ENCODE measurements around the gene OR4D10.

The OR4D10 gene

DNA sequence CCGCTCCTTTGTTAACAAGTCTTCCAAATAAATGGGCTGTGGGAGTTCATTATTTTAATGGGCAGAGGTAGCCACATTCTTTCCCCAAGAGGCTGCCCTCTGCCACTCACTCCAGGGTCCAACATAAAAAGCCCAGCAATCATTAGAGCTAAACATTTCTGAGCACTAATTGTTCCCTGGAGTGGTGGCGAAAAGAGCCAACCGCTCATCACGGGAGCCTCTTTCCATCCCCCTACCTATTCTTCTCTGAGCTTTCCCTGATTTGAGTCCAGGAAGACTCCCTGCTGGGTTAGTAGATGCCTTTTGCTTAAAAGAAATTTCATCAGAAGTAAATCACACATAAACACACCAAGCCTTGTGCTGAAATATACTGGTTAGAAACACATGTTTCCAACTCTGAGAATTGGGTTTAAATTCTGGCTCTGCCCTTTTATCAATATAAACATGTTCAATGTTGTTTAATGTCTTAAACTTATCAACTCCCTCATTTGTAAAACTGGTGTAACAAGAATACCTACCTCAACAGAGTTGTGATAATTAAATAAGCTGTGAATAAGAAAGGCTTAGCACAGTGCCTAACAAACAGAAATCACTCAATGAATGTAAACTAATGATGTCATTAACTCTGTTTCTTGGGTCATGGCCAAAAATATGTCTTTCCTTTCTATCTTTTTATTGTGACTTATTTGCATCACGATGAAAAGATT lies 46.6 kb upstream of the OR4D10 start, which contains the start of gene OR5A2:
OR5A2 (minus strand) TSS at position 53 of the 707 bp plus-strand sequence. CDS start 3,460 bp downstream, outside the sequence.
- TF ChIP-seq EZH2phosphoT487 (IDR thresholded peaks at IDR 0.05; ENCODE audit: low read length) (no peak), EZH2 (optimal IDR thresholded peaks at IDR 0.05; ENCODE audit: low read depth, low read length) (no peak)
- TF ChIP-seq, protein P1, sequence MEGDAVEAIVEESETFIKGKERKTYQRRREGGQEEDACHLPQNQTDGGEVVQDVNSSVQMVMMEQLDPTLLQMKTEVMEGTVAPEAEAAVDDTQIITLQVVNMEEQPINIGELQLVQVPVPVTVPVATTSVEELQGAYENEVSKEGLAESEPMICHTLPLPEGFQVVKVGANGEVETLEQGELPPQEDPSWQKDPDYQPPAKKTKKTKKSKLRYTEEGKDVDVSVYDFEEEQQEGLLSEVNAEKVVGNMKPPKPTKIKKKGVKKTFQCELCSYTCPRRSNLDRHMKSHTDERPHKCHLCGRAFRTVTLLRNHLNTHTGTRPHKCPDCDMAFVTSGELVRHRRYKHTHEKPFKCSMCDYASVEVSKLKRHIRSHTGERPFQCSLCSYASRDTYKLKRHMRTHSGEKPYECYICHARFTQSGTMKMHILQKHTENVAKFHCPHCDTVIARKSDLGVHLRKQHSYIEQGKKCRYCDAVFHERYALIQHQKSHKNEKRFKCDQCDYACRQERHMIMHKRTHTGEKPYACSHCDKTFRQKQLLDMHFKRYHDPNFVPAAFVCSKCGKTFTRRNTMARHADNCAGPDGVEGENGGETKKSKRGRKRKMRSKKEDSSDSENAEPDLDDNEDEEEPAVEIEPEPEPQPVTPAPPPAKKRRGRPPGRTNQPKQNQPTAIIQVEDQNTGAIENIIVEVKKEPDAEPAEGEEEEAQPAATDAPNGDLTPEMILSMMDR (IDR thresholded peaks at IDR 0.05; ENCODE audit: low read length), result no peak
- Histone ChIP-seq H3K9me3 (replicated peaks; ENCODE audit: insufficient read depth, low read length) (no peaks in the 10 kb centered on the region), H3F3A (ENCODE audit: insufficient read depth, low read length) (no peaks in the 10 kb centered on the region), H4K20me1 (ENCODE audit: insufficient read depth, low read length) (no peaks in the 10 kb centered on the region), H3K4me3 (ENCODE audit: low read length) (no peak within 1 kb of the TSS), H3K4me2 (ENCODE audit: low read depth, low read length) (no peak within 1 kb of the TSS), H3K4me1 (ENCODE audit: low read length) (no peaks in the 10 kb centered on the region), H3K36me3 (replicated peaks; ENCODE audit: insufficient read depth, low read length) (no peaks in the 10 kb centered on the region), H3K9ac (ENCODE audit: low read length) (no peak within 1 kb of the TSS), H3K9me2 (replicated peaks; ENCODE audit: insufficient read depth, low read length) (no peaks in the 10 kb centered on the region), H3K27me3 (replicated peaks; ENCODE audit: insufficient read depth, low read length) (no peaks in the 10 kb centered on the region), H3K27ac (ENCODE audit: low read length) (no peak within 1 kb of the TSS), H2AFZ (ENCODE audit: low read length) (no peak within 1 kb of the TSS), H3K79me2 (ENCODE audit: low read length) (no peaks in the 10 kb centered on the region)
- DNase-seq, result no peak

DNA sequence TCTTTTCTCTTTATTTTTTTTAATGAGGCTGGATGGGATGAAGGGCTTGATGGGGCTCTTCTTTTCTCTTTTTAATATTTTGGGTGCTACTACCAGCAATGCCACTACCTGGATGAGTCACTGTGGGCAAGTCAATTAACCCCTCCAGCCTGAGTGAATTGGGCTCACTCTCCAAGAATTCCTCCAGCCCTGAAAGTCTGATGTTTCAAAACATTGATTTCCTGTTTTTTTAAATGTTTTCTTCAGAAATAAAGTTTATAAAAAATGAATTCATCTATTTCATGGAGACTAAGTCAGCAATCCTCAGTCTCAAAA lies 46.1 kb upstream of the OR4D10 start:
- Histone ChIP-seq H3K4me3 (ENCODE audit: low read length) (no peak overlapping the region), H4K20me1 (ENCODE audit: insufficient read depth, low read length) (no peaks in the 10 kb centered on the region), H3K9me2 (replicated peaks; ENCODE audit: insufficient read depth, low read length) (no peaks in the 10 kb centered on the region), H3K79me2 (ENCODE audit: low read length) (no peaks in the 10 kb centered on the region), H3K27ac (ENCODE audit: low read length) (no peak overlapping the region), H3K27me3 (replicated peaks; ENCODE audit: insufficient read depth, low read length) (no peaks in the 10 kb centered on the region), H3K36me3 (replicated peaks; ENCODE audit: insufficient read depth, low read length) (no peaks in the 10 kb centered on the region), H3K9ac (ENCODE audit: low read length) (no peak overlapping the region), H3K4me2 (ENCODE audit: low read depth, low read length) (no peak overlapping the region), H3K4me1 (ENCODE audit: low read length) (no peaks in the 10 kb centered on the region), H2AFZ (ENCODE audit: low read length) (no peak overlapping the region), H3F3A (ENCODE audit: insufficient read depth, low read length) (no peaks in the 10 kb centered on the region), H3K9me3 (replicated peaks; ENCODE audit: insufficient read depth, low read length) (no peaks in the 10 kb centered on the region)
- TF ChIP-seq, protein P1 (IDR thresholded peaks at IDR 0.05; ENCODE audit: low read length), result no peak
- no peak for TF ChIP-seq EZH2 (optimal IDR thresholded peaks at IDR 0.05; ENCODE audit: low read depth, low read length)
- no peak for TF ChIP-seq EZH2phosphoT487 (IDR thresholded peaks at IDR 0.05; ENCODE audit: low read length)
- no peak for DNase-seq

DNA sequence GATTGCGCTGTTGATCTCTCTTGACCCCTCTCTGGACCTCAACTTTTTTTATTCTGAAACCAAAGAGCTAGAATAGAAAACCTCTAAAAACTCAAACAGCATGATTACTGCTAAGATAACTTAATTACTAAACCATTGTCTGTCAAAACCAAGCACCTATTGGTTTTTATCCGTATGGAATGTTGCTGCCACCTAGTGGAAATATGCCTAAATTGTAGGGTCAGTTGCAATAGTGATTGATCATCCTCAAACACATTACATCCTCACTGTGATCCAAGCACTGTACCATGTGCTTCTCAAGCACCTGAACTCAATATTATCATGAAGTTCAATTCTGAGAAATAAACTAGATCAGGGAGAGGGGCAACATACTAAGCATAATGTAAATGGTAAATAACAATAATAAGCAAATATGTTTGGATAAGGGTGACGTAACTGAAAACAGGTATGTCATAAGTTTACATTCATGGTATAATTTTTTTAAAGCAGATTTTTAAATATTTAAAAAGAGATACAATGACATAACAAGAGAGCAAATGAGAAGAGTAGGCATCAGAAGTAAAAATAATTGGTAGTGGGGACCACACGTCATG lies 43.1 kb upstream of the OR4D10 start:
- H3K4me2 ChIP-seq (ENCODE audit: low read depth, low read length), result no peak overlapping the region
- no peaks in the 10 kb centered on the region for H3K9me2 ChIP-seq (replicated peaks; ENCODE audit: insufficient read depth, low read length)
- no peaks in the 10 kb centered on the region for H3K27me3 ChIP-seq (replicated peaks; ENCODE audit: insufficient read depth, low read length)
- H3K9ac ChIP-seq (ENCODE audit: low read length), result no peak overlapping the region
- H3K4me1 ChIP-seq (ENCODE audit: low read length), result no peaks in the 10 kb centered on the region
- H3K79me2 ChIP-seq (ENCODE audit: low read length), result no peaks in the 10 kb centered on the region
- H4K20me1 ChIP-seq (ENCODE audit: insufficient read depth, low read length), result no peaks in the 10 kb centered on the region
- H2AFZ ChIP-seq (ENCODE audit: low read length), result no peak overlapping the region
- TF ChIP-seq EZH2phosphoT487 (IDR thresholded peaks at IDR 0.05; ENCODE audit: low read length) (no peak), EZH2 (optimal IDR thresholded peaks at IDR 0.05; ENCODE audit: low read depth, low read length) (no peak)
- TF ChIP-seq, protein P1 (IDR thresholded peaks at IDR 0.05; ENCODE audit: low read length), result peak; percentile 86
- H3K27ac ChIP-seq (ENCODE audit: low read length), result no peak overlapping the region
- H3F3A ChIP-seq (ENCODE audit: insufficient read depth, low read length), result no peaks in the 10 kb centered on the region
- no peaks in the 10 kb centered on the region for H3K36me3 ChIP-seq (replicated peaks; ENCODE audit: insufficient read depth, low read length)
- no peaks in the 10 kb centered on the region for H3K9me3 ChIP-seq (replicated peaks; ENCODE audit: insufficient read depth, low read length)
- H3K4me3 ChIP-seq (ENCODE audit: low read length), result no peak overlapping the region
- DNase-seq, result peak; percentile 76
